Vagina (tissue), 2 donors: ENCODE measurements around the gene FARP2.

ENCODE experiments used
- CTCF ChIP-seq, 3 experiments: fragments of 450-650 bp in 2 of 3; fragments of 200-600 bp in 1 of 3; sonication (generic) in 1 of 3; IDR thresholded peaks; one replicate each; pipeline ENCODE4 v1.5.1; 2017 to 2019; ENCODE audit warnings: antibody characterized with exemption in 3 of 3, mild to moderate bottlenecking in 2 of 3, moderate library complexity in 2 of 3
- POLR2A ChIP-seq, 2 donors: fragments of 450-650 bp; IDR thresholded peaks; one replicate each; pipeline ENCODE4 v1.6.1; 2017; ENCODE audit warnings: antibody characterized with exemption in 2 of 2, mild to moderate bottlenecking in 2 of 2, moderate library complexity in 2 of 2
- POLR2AphosphoS5 ChIP-seq, 2 donors: sonication (generic); formaldehyde crosslinking; IDR thresholded peaks; one replicate each; pipeline ENCODE4 v1.9.0; 2017; ENCODE audit warnings: antibody characterized with exemption in 2 of 2, mild to moderate bottlenecking in 2 of 2, low read depth in 1 of 2; ENCODE audit not compliant: insufficient read depth in 1 of 2

GRCh38 chr2:241492174-241492565, 136.1 kb downstream of the FARP2 start:
- no peak for TF ChIP-seq CTCF (IDR thresholded peaks at IDR 0.05)
- no peak for TF ChIP-seq POLR2AphosphoS5 (IDR thresholded peaks at IDR 0.05; ENCODE audit: insufficient read depth in 1 of 2, low read depth in 1 of 2)
- no peak for TF ChIP-seq POLR2A (IDR thresholded peaks at IDR 0.05)
